ENCODE data around the gene GNAL. TPM values are rescaled to one million over a fixed set of nuclear protein-coding genes. Genes with fewer than 3 reads are reported as not detected.

The GNAL gene
- total RNA-seq, 1 experiment from 2014 or later = 24.0 TPM

DNA sequence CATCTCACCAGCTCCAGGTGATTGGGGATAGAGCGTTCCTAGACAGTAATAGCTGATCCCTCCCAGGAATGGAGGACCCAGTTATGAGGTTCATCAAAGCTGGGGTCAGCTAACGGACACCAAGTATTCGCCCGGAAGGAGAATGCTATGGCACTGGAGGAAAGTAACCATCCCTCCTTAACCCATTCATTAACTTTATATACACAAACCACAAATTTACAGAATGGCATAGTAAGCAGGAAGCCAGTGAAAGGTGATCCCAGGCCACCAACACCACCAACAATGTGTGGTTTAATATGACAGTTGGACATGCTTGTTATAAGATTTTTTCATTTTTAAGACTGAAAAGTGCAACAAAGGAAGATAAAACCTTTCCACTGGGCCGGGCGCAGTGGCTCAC lies 106.9 kb downstream of the GNAL start:
- Mint-ChIP-seq H3K27me3 (ENCODE audit: low read depth) (no peaks in the 10 kb centered on the region), H3K4me3 (no peak overlapping the region), H3K27ac (no peak overlapping the region), H3K9me3 (peaks cover 0 to 2% of the 10 kb centered on the region in 2 experiments; a peak in 1 of 5 replicates), H3K4me1 (peaks cover 14 to 20% of the 10 kb centered on the region in 2 experiments), H3K36me3 (ENCODE audit: insufficient read depth in 1 of 3, low read depth in 3 of 3) (peaks cover 0 to 15% (median 4%) of the 10 kb centered on the region in 3 experiments; a peak in 5 of 7 replicates)
- Histone ChIP-seq H2BK20ac (ENCODE audit: low read depth, low read length, poor library complexity, severe bottlenecking) (no peak overlapping the region), H3K9ac (ENCODE audit: extremely low read depth, insufficient read length, low read length) (no peak overlapping the region), H3K4me2 (ENCODE audit: insufficient read depth, insufficient read length, low read length) (no peak overlapping the region), H4K5ac (ENCODE audit: insufficient read length, low read depth, low read length) (no peak overlapping the region), H2AK5ac (ENCODE audit: insufficient read length, low read length) (no peak overlapping the region), H3K23ac (ENCODE audit: insufficient read length, low read depth, low read length) (no peak overlapping the region), H3K18ac (ENCODE audit: insufficient read length, low read depth, low read length) (no peak overlapping the region), H3K27me3 (ENCODE audit: insufficient read depth, low read length) (no peaks in the 10 kb centered on the region), H4K20me1 (ENCODE audit: control insufficient read depth, insufficient read depth, insufficient read length) (no peaks in the 10 kb centered on the region), H4K91ac (ENCODE audit: insufficient read length, low read depth, low read length) (no peak overlapping the region), H2BK120ac (ENCODE audit: low read depth, low read length, poor library complexity, severe bottlenecking) (no peak overlapping the region), H2AFZ (ENCODE audit: low read length) (no peak overlapping the region), H2BK12ac (ENCODE audit: insufficient read length, low read depth, low read length) (no peak overlapping the region), H3K4ac (ENCODE audit: low read depth, low read length) (no peak overlapping the region), H2BK5ac (ENCODE audit: insufficient read length, low read length) (no peak overlapping the region), H3K23me2 (ENCODE audit: insufficient read length, low read depth, low read length, poor library complexity, severe bottlenecking) (no peaks in the 10 kb centered on the region), H4K8ac (replicated peaks; ENCODE audit: insufficient read length, low read depth, low read length) (no peak overlapping the region), H2BK15ac (ENCODE audit: low read depth, low read length) (no peak overlapping the region), H3K14ac (ENCODE audit: insufficient read depth, low read length) (no peak overlapping the region), H3K56ac (ENCODE audit: insufficient read length, low read depth, low read length) (no peak overlapping the region), H3K79me1 (ENCODE audit: insufficient read depth, low read depth, low read length, poor library complexity, severe bottlenecking) (no peaks in the 10 kb centered on the region), H3K79me2 (ENCODE audit: insufficient read depth, low read length) (0 out of 2 replicates have a peak, but pooled peaks cover 2% of the 10 kb centered on the region), H3K4me1 (ENCODE audit: insufficient read depth, low read length) (peaks cover 6% of the 10 kb centered on the region; the same call in 1 of the 2 replicates), H3K27ac (ENCODE audit: insufficient read length, low read depth, low read length) (no peak overlapping the region), H3K9me3 (ENCODE audit: control insufficient read depth, low read depth, low read length) (no peaks in the 10 kb centered on the region), H3T11ph (ENCODE audit: low read length) (no peak overlapping the region)
- no CpG with 5 or more reads among the region's 6 CpGs for WGBS (ENCODE audit: extremely low coverage, insufficient read length, low lambda C conversion rate)
- DNase-seq = no peak
- TF ChIP-seq CTCF (conservative IDR thresholded peaks at IDR 0.05) = no peak
